Measurements from ENCODE around the gene MPP3. TPM values are rescaled to one million over a fixed set of nuclear protein-coding genes. Genes with fewer than 3 reads are reported as not detected.
A peak's percentile ranks its signal among the peaks of the same experiment; 100 is the strongest.

MPP3 gene
- total and polyA plus RNA-seq, 2 donors from 2014 or later: 3.2 to 5.8 TPM

- Histone ChIP-seq H3K9me3 (ENCODE audit: control insufficient read depth in 2 of 3, insufficient read depth in 1 of 3, low read length in 3 of 3) (no peaks in the 10 kb centered on the region), H3K27ac (ENCODE audit: low read depth in 2 of 2, low read length in 2 of 2) (no peak overlapping the region), H3K27me3 (ENCODE audit: control insufficient read depth, insufficient read depth, low read length) (no peaks in the 10 kb centered on the region), H3K4me3 (ENCODE audit: low read length in 3 of 3) (no peak overlapping the region), H3K36me3 (ENCODE audit: control insufficient read depth in 2 of 3, insufficient read depth in 3 of 3, low read length in 3 of 3) (no peaks in the 10 kb centered on the region), H3K9ac (ENCODE audit: low read length in 3 of 3) (no peak overlapping the region), H3K4me1 (ENCODE audit: control insufficient read depth in 2 of 3, insufficient read depth in 2 of 3, low read depth in 1 of 3, low read length in 3 of 3) (peaks cover 0 to 2% (median 0%) of the 10 kb centered on the region in 3 donors)
- DNase-seq (peak in 2 of 5 donors; percentile 41 to 68), FAIRE-seq (no peak)
- intact Hi-C loops (cut with DNase I): no loop called here
- no peak for TF ChIP-seq CTCF (IDR thresholded peaks at IDR 0.05; ENCODE audit: borderline replicate concordance, extremely low read depth, insufficient read depth)
These were observed 44.7 kb upstream of the MPP3 start for GRCh38 chr17:43877451-43878155.

- H3K27ac ChIP-seq (ENCODE audit: low read depth in 2 of 2, low read length in 2 of 2): no peak overlapping the region
- H3K27me3 ChIP-seq (ENCODE audit: control insufficient read depth, insufficient read depth, low read length): no peaks in the 10 kb centered on the region
- FAIRE-seq (no peak), DNase-seq (peak in 1 of 5 donors; percentile 24)
- no peak overlapping the region for H3K9ac ChIP-seq (ENCODE audit: low read length in 3 of 3)
- no peaks in the 10 kb centered on the region for H3K36me3 ChIP-seq (ENCODE audit: control insufficient read depth in 2 of 3, insufficient read depth in 3 of 3, low read length in 3 of 3)
- intact Hi-C loops (cut with DNase I): no loop called here
- H3K4me1 ChIP-seq (ENCODE audit: control insufficient read depth in 2 of 3, insufficient read depth in 2 of 3, low read depth in 1 of 3, low read length in 3 of 3): peaks cover 0 to 2% (median 0%) of the 10 kb centered on the region in 3 donors
- no peak overlapping the region for H3K4me3 ChIP-seq (ENCODE audit: low read length in 3 of 3)
- no peak for TF ChIP-seq CTCF (IDR thresholded peaks at IDR 0.05; ENCODE audit: borderline replicate concordance, extremely low read depth, insufficient read depth)
- no peaks in the 10 kb centered on the region for H3K9me3 ChIP-seq (ENCODE audit: control insufficient read depth in 2 of 3, insufficient read depth in 1 of 3, low read length in 3 of 3)
These were observed 44.1 kb upstream of the MPP3 start for GRCh38 chr17:43877031-43877430.

GRCh38 chr17:43875476-43876147 is 42.7 kb upstream of the MPP3 start:
- Histone ChIP-seq H3K27me3 (ENCODE audit: control insufficient read depth, insufficient read depth, low read length) (no peaks in the 10 kb centered on the region), H3K9ac (ENCODE audit: low read length in 3 of 3) (no peak overlapping the region), H3K4me1 (ENCODE audit: control insufficient read depth in 2 of 3, insufficient read depth in 2 of 3, low read depth in 1 of 3, low read length in 3 of 3) (peaks cover 0 to 2% (median 0%) of the 10 kb centered on the region in 3 donors), H3K4me3 (ENCODE audit: low read length in 3 of 3) (no peak overlapping the region), H3K9me3 (ENCODE audit: control insufficient read depth in 2 of 3, insufficient read depth in 1 of 3, low read length in 3 of 3) (no peaks in the 10 kb centered on the region), H3K27ac (ENCODE audit: low read depth in 2 of 2, low read length in 2 of 2) (no peak overlapping the region), H3K36me3 (ENCODE audit: control insufficient read depth in 2 of 3, insufficient read depth in 3 of 3, low read length in 3 of 3) (no peaks in the 10 kb centered on the region)
- intact Hi-C loops (cut with DNase I): no loop called here
- FAIRE-seq: no peak
- TF ChIP-seq CTCF (IDR thresholded peaks at IDR 0.05; ENCODE audit: borderline replicate concordance, extremely low read depth, insufficient read depth): no peak
- peak in 2 of 5 donors; percentile 25 to 37 for DNase-seq
